Loucy (cell line): Measurements from ENCODE around the gene DOK1.

Experiments
- CTCF ChIP-seq: fragments of 200-600 bp; sonication (generic); conservative IDR thresholded peaks from 2 replicates; pipeline ENCODE4 v1.5.1; 2014; ENCODE audit warnings: mild to moderate bottlenecking, antibody characterized with exemption, low read length
- EZH2phosphoT487 ChIP-seq: fragments of 200-600 bp; IDR thresholded peaks from 2 replicates; pipeline ENCODE4 v1.6.1; 2018; ENCODE audit warnings: antibody characterized with exemption, mild to moderate bottlenecking, moderate library complexity, borderline replicate concordance

- TF ChIP-seq CTCF (no peak), EZH2phosphoT487 (no peak)
Measured at GRCh38 chr2:74566754-74567085, 12.2 kb downstream of the DOK1 start.
